SK-N-MC (cell line): ENCODE results near the gene MYO5B.

Experiments
- EZH2 ChIP-seq: fragments of 200-600 bp; sonication (generic); IDR thresholded peaks from one replicate; pipeline ENCODE4 v1.6.1; 2017; ENCODE audit warnings: antibody characterized with exemption
- FOXP2 ChIP-seq: optimal IDR thresholded peaks from 2 replicates; pipeline ENCODE3; 2011; ENCODE audit warnings: mild to moderate bottlenecking, moderate library complexity; ENCODE audit not compliant: insufficient read depth; ENCODE audit errors: extremely low read length, control extremely low read depth
- POLR2AphosphoS5 ChIP-seq: IDR thresholded peaks from 2 replicates; pipeline ENCODE4 v1.6.1; 2012; ENCODE audit warnings: mild to moderate bottlenecking, low read depth, low read length, borderline replicate concordance

- TF ChIP-seq POLR2AphosphoS5 (no peak), EZH2 (no peak), FOXP2 (no peak)
Observed at GRCh38 chr18:50058731-50059130, 136.2 kb downstream of the MYO5B start.
